Fibroblast of pulmonary artery (primary cell): Measurements from ENCODE around the gene GRB10.
"Not testable (repeated sequence)": the region's sequence is repeated elsewhere in the genome, so short reads cannot be mapped to it uniquely, and the experiment has no call there.

Source experiments
- DNase-seq: peaks from one replicate; pipeline ENCODE4 v3.0.0-alpha.2; 2010; ENCODE audit warnings: low read depth
- H3K4me3 ChIP-seq: replicated peaks from 2 replicates; pipeline ENCODE4 v1.5.1; 2011; ENCODE audit warnings: low read depth, mild to moderate bottlenecking, control low read depth, low read length, moderate library complexity
- CTCF ChIP-seq: IDR thresholded peaks from 2 replicates; pipeline ENCODE4 v1.5.1; 2011; ENCODE audit warnings: mild to moderate bottlenecking, control low read depth, low read length, inconsistent platforms; ENCODE audit errors: missing control alignments

Gene GRB10

GRCh38 chr7:50554431-50555322 is 228.0 kb downstream of the GRB10 start:
- DNase-seq = no peak
- TF ChIP-seq CTCF = no peak
- H3K4me3 ChIP-seq = no peak overlapping the region

- no peak overlapping the region for H3K4me3 ChIP-seq
- TF ChIP-seq CTCF = no peak
- no peak for DNase-seq
Measured at GRCh38 chr7:50553973-50554372, 228.7 kb downstream of the GRB10 start.

- TF ChIP-seq CTCF = no peak
- DNase-seq = peak; percentile 81
- H3K4me3 ChIP-seq = no peak overlapping the region
Measured at GRCh38 chr7:50552921-50553320, 229.8 kb downstream of the GRB10 start.

- no peak overlapping the region for H3K4me3 ChIP-seq
- DNase-seq = no peak
- no peak for TF ChIP-seq CTCF
Measured at GRCh38 chr7:50552139-50552538, 230.6 kb downstream of the GRB10 start.

GRCh38 chr7:50545613-50546012 is 237.1 kb downstream of the GRB10 start:
- not testable (repeated sequence) for DNase-seq, H3K4me3 ChIP-seq

- no peak overlapping the region for H3K4me3 ChIP-seq
- DNase-seq = no peak
- TF ChIP-seq CTCF = no peak
Measured at GRCh38 chr7:50544992-50545391, 237.7 kb downstream of the GRB10 start.

GRCh38 chr7:50543776-50544442 is 238.8 kb downstream of the GRB10 start:
- TF ChIP-seq CTCF = no peak
- no peak for DNase-seq
- no peak overlapping the region for H3K4me3 ChIP-seq
